Adrenal gland (tissue), 12 donors: ENCODE results near the gene BCL3. TPM values are rescaled to one million over a fixed set of nuclear protein-coding genes. Genes with fewer than 3 reads are reported as not detected.
A peak's percentile ranks its signal among the peaks of the same experiment; 100 is the strongest.

ENCODE experiments used
- DNase-seq, 7 donors: peaks; one replicate each; pipeline ENCODE4 v3.0.0-alpha.2; 2019 to 2020
- H3K27ac ChIP-seq, 5 donors: fragments of 200-600 bp; sonication (generic) in 4 of 5; 1 replicate in 3 of 5; 2 replicates in 2 of 5; pipeline versions ENCODE4 v1.5.1 to v1.8.0; 2016 to 2020; ENCODE audit warnings: mild to moderate bottlenecking in 1 of 5
- H3K27me3 ChIP-seq: fragments of 200-600 bp; 2 replicates; pipeline ENCODE4 v1.8.0; 2021
- H3K36me3 ChIP-seq, 2 donors: fragments of 200-600 bp; replicated peaks in 1 of 2; 1 replicate in 1 of 2; 2 replicates in 1 of 2; pipeline versions ENCODE4 v1.5.1 to v1.8.0; 2018 to 2022
- H3K4me1 ChIP-seq, 2 donors: fragments of 200-600 bp; replicated peaks in 1 of 2; 1 replicate in 1 of 2; 2 replicates in 1 of 2; pipeline versions ENCODE4 v1.5.1 to v1.8.0; 2018 to 2021
- H3K4me3 ChIP-seq, 4 donors: fragments of 200-600 bp; sonication (generic) in 3 of 4; one replicate each; pipeline ENCODE4 v1.5.1; 2016 to 2018
- H3K9me3 ChIP-seq, 3 donors: fragments of 200-600 bp; sonication (generic) in 1 of 3; replicated peaks in 1 of 3; 1 replicate in 2 of 3; 2 replicates in 1 of 3; pipeline versions ENCODE4 v1.5.1 to v1.8.0; 2016 to 2021
- CTCF ChIP-seq, 6 experiments: fragments of 450-650 bp in 4 of 6; fragments of 200-600 bp in 2 of 6; sonication (generic) in 1 of 6; IDR thresholded peaks; 1 replicate in 5 of 6; 2 replicates in 1 of 6; pipeline versions ENCODE4 v1.5.1 to v1.8.0; 2016 to 2021; ENCODE audit warnings: antibody characterized with exemption in 6 of 6, mild to moderate bottlenecking in 2 of 6, moderate library complexity in 1 of 6
- POLR2A ChIP-seq, 2 donors: fragments of 450-650 bp; IDR thresholded peaks; one replicate each; pipeline ENCODE4 v1.6.1; 2017; ENCODE audit warnings: antibody characterized with exemption in 2 of 2, mild to moderate bottlenecking in 2 of 2, moderate library complexity in 1 of 2
- WGBS, 4 donors: extraction: QIAGEN DNeasy Blood & Tissue Kit in 2 of 4; methylation state at CpG; one replicate each; pipeline versions ENCODE4 v1.1.5 to v1.1.7; 2013 to 2017; 5-methylcytosine and 5-hydroxymethylcytosine counted together
- intact Hi-C, 2 donors: fragments of 100-400 bp; cut with DNase I; formaldehyde crosslinking; loops; one replicate each; pipeline versions ENCODE4 v1.14.1 to v1.15.0; 2022 to 2023
- polyA plus RNA-seq, 3 donors: library from polyadenylated mRNA; stranded (reverse); fragments of 200-250 nt in 2 of 3; fragments of 350-450 nt in 1 of 3; fragmentation: Illumina TruSeq in 1 of 3; extraction: RNeasy Lipid Tissue Mini Kit (QIAGEN cat#74804) in 1 of 3; gene quantifications; one replicate each; pipeline ENCODE4 v1.2.3, GENCODE V29; 2013 to 2014
- total RNA-seq, 9 donors: library from RNA; depleted of rRNA in 4 of 9; stranded (reverse); fragments of >200 nt in 4 of 9; fragments of 120-200 nt in 1 of 9; fragmentation: NEBNext Ultra II Directional in 1 of 9; extraction: Animal tissue kit (Norgen Biotek cat#: 25700) in 1 of 9; gene quantifications; one replicate each; pipeline versions ENCODE4 v1.1.0 to v1.2.4, GENCODE V29; 2013 to 2023
- donor health status: healthy with polysubstance abuse.
- donor health status: Bipolar disorder and iron deficiency.
- donor health status: DM: yes; HTN: yes; CAD: no.
- donor health status: DM: no; HTN: no; CAD: no.
- donor health status: DM: no; HTN: no; CAD: no.
- donor health status: DM: yes; HTN: yes; CAD: no.

BCL3 gene
- total and polyA plus RNA-seq, 12 donors, result 1.00 to 120 (median 46.7) TPM

DNA sequence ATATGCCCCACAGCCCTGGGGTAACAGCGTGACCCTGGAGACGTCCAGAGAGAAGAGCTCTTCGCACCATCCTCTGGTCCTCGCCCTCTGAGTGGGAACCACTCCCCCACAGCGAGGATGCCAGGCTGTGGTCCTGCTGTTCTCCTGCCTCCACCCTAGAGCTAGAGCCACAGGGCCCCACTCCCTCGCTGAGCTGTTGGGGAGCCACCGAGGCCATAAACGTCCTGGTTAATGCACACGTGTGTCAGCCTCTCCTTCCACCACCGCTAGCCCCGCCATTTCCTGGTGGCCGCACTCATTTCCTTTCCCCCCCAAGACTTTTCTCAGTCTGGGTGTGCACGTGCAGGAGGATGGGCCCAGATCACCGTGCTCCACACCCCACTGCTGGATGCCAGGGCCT, 38.0 kb upstream of the BCL3 start:
- 61 to 81% (median 77%) methylated on average over 10 to 14 of the region's 14 CpGs for WGBS, 4 donors
- no peaks in the 10 kb centered on the region for H3K27me3 ChIP-seq
- H3K4me3 ChIP-seq, result no peak overlapping the region
- H3K27ac ChIP-seq, result peak overlapping the region in 2 of 5 donors; percentile 21 to 40
- no peak for DNase-seq
- H3K36me3 ChIP-seq, result no peaks in the 10 kb centered on the region
- TF ChIP-seq POLR2A (IDR thresholded peaks at IDR 0.05), result no peak
- no peak for TF ChIP-seq CTCF (IDR thresholded peaks at IDR 0.05)
- H3K4me1 ChIP-seq, result peaks cover 0 to 8% of the 10 kb centered on the region in 2 donors
- H3K9me3 ChIP-seq, result no peaks in the 10 kb centered on the region
- intact Hi-C loops, result no loop called here

GRCh38 chr19:44712864-44713515, 35.5 kb upstream of the BCL3 start:
- Histone ChIP-seq H3K27ac (no peak overlapping the region), H3K36me3 (no peaks in the 10 kb centered on the region), H3K9me3 (no peaks in the 10 kb centered on the region), H3K27me3 (no peaks in the 10 kb centered on the region), H3K4me1 (peaks cover 4 to 13% of the 10 kb centered on the region in 2 donors), H3K4me3 (no peak overlapping the region)
- 52 to 61% (median 59%) methylated on average over 4 of the region's 4 CpGs for WGBS, 4 donors
- no peak for DNase-seq
- TF ChIP-seq CTCF (IDR thresholded peaks at IDR 0.05), result no peak
- no peak for TF ChIP-seq POLR2A (IDR thresholded peaks at IDR 0.05)
- intact Hi-C loops, result no loop called here

GRCh38 chr19:44714597-44715169, 33.8 kb upstream of the BCL3 start:
- H3K27me3 ChIP-seq, result no peaks in the 10 kb centered on the region
- no peak for DNase-seq
- H3K4me1 ChIP-seq, result peaks cover 19 to 27% of the 10 kb centered on the region in 2 donors
- H3K4me3 ChIP-seq, result no peak overlapping the region
- no peak for TF ChIP-seq CTCF (IDR thresholded peaks at IDR 0.05)
- TF ChIP-seq POLR2A (IDR thresholded peaks at IDR 0.05), result no peak
- no peak overlapping the region for H3K27ac ChIP-seq
- H3K9me3 ChIP-seq, result no peaks in the 10 kb centered on the region
- intact Hi-C loops, result no loop called here
- no peaks in the 10 kb centered on the region for H3K36me3 ChIP-seq
- 0 to 50% (median 48%) methylated on average over 1 to 2 of the region's 2 CpGs for WGBS, 4 donors

DNA sequence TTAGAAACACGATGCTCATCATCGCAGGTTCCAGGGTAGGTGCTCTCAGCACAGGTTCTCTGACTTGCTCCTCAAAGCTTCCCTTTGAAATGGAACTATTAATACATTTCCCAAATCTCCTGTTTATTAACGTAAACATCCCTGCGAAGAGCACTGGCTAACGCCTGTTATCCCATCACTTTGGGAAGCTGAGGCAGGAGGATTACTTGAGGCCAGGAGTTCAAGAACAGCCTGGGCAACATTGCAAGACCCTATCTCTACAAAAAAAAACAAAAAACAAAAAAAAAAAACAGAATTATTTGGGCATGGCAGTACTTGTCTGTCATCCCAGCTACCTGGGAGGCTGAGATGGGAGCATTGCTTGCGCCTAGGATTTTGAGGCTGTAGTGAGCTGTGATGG, 30.9 kb upstream of the BCL3 start:
- H3K27me3 ChIP-seq, result no peaks in the 10 kb centered on the region
- H3K27ac ChIP-seq, result peak overlapping the region in 4 of 5 donors; percentile 71 to 93 (median 92)
- 84 to 93% (median 91%) methylated on average over 5 to 6 of the region's 6 CpGs for WGBS, 4 donors
- DNase-seq, result no peak
- intact Hi-C loops, result no loop called here
- no peak for TF ChIP-seq CTCF (IDR thresholded peaks at IDR 0.05)
- no peak for TF ChIP-seq POLR2A (IDR thresholded peaks at IDR 0.05)
- no peaks in the 10 kb centered on the region for H3K36me3 ChIP-seq
- H3K4me3 ChIP-seq, result no peak overlapping the region
- H3K9me3 ChIP-seq, result no peaks in the 10 kb centered on the region
- H3K4me1 ChIP-seq, result peaks cover 28 to 29% of the 10 kb centered on the region in 2 donors
